Measurements from ENCODE around the gene KIF6.

Gene KIF6

DNA sequence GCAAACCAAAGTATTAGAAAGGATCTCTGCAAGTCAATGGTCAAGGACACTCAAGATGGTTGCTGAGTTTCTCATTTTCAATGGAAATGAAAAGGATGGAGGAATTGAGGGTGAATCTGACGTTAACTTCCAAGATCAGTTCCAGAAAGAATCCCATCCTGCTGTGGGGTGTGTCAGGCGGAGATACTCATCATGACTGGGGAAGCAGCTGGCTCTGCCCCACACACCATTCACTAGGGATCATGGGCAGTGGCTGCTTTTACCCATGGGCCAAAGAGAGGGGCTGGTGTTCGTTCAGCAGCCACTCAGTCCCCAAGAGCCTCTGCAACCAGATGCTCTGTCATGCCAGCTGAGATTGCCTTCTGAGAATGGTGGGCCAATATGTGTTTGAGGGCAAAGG, 300.4 kb downstream of the KIF6 start:
- no peak for DNase-seq

DNA sequence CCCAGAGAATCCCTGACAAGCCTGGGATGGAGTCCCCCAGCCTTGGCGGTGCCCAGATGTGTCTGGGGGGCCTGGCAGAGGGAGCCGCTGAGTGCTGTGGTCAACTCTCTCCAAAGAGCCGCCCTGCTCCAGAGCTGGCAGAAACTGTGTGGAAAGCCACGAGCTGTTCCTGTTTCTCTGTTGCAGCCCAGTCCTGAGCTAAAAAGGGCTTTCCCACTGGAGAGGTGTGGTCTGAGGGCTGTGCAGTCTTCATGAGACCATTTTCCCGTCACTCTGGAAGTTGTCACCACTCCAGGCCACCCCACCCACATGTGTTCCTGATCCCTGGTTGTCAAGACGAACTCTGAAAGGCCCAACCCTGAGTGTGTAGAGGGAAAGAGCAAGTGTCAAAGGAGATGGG, 303.0 kb downstream of the KIF6 start:
- DNase-seq = peak in 2 of 51 donors; percentile 4 to 19

DNA sequence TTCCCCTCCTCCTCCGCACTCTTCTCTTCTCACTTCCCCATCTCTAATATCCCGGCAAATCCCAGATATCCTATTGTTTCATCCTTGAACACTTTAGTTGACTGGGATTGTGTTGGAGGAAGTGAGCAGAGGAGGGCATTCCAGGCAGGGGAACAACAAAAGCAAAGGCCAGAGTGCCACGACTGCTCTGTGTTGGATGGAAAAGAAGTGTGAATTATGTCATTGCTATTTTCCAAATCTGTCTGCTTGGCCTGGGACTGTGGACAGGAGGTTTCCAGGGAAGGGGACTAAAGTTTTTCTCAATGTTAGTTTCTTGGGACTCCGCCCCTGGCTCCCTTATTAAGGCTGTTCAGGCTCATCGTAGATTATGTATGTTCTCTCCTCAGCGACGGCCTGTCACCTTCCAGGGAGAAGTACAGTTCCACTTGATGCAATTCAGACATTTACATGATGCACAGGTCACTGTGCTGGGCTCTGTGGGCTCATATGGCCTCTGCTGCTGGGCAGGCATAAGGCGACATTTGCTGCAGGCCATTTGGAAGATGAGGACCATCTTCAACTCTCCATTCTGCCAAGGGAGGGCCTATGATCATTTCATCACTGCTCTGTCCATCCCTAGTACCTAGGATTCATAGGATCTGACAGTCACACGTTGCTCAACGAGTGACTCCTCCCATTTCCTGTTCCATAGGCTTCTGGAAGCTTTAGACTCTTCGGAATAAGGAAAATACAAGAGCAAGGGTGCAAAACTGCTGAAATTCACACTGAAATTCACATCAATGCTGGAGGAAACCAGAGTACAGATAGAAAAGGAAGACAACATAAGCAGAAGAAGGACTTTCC, 303.6 kb downstream of the KIF6 start:
- DNase-seq = no peak

- DNase-seq = peak in 6 of 51 donors; percentile 14 to 41 (median 34)
Observed at GRCh38 chr6:39420300-39421265, 304.6 kb downstream of the KIF6 start.

DNA sequence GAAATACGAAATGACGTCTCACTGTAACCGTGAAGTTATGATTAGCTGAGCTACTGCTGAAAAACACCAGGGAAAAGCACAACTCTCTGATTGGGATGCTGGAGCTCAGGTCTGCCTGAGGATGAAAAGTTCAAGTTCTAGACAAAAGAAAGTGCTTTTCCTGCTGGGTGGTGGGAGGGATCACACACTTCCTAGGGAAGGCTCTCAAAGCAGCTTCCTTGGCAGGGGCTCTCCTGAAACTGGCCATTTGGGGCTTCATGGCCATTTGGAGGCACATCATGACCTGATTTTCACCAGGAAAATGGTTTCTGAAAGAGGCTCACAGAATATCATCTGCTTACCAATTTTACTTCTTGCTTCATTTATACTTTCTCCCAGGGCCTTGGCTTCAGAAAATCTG, 305.6 kb downstream of the KIF6 start:
- peak in 24 of 51 donors; percentile 8 to 68 (median 36) for DNase-seq

- no peak for DNase-seq
Observed at GRCh38 chr6:39417440-39417839, 307.8 kb downstream of the KIF6 start.

DNA sequence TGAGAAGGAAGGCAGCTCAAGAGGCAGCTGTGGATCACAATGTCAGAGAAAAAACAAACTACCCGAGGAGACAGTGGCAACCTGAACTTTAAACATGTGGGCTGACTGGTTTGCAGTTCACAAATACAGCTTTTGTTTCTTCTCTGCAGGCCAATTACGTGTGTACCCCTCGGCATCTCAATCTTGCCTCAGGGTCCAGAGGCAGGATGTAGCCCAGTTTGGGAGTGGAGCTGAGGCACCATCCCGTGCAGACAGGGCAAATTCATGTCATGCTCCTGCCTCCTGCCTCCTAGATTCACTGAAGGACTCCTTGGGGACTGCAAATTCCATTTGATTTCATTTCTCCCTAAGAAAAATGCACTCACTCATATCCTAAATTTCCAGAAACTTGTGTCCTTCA, 308.5 kb downstream of the KIF6 start:
- DNase-seq = peak in 1 of 51 donors; percentile 12

DNA sequence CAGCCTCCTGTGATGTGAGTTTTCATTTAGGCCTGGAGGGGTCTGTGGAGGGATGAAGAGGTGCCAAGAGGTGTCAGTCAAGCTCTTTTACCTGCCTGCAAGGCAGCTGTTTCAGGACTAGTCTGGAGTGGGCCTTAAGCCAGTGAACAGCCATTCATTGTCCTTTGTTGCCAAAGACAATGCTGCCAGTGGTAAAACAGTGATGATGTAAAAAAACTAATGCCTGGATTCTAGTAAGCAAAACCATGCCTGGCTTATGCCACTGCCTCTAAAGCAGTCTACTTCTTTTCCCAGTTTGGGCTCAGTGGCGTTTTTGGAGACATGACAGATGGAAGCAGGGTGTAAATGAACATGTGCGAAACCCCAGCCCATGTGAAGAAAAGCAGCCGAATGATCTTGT, 309.2 kb downstream of the KIF6 start:
- DNase-seq = no peak

DNA sequence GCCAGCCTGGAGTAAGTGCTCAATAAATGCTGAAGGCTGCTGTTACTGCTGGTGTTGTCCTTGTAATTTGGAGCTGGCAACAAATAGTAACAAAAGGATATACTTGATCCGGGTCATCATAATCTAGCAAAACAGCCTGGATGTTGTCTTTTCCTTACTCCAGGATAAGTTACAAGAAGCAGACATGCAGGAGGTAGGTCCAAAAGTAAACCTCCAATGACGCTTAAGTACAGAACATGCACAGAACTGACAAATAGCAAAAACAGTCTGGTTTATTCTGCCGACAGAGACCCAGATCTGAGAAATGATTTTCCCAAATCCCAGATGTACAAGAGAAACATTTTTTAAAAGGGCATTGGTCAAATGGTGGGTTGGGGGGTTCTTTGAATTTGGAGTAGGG, 309.7 kb downstream of the KIF6 start:
- DNase-seq = no peak

DNA sequence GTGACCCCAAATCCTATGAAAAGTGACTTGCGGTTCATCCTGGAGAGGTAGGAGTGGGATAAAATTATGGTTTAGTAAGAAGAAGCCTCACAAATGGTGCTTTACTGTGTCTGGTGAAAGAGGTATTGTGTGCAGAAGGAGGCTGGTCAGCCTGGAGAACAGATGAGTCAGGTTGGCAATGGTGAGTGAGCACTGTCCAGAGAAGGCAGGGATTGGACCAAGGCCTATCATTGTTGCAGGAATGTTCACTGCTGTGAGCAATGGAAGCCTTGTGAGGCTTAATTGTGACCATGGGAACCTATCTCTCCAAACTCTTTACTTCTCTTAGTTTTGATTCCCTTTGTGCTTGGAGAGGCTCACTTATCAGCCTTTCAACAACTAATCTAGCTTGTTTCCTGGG, 313.7 kb downstream of the KIF6 start:
- DNase-seq = peak in 5 of 51 donors; percentile 12 to 23 (median 17)

GRCh38 chr6:39411001-39411400, 314.2 kb downstream of the KIF6 start:
- no peak for DNase-seq

DNA sequence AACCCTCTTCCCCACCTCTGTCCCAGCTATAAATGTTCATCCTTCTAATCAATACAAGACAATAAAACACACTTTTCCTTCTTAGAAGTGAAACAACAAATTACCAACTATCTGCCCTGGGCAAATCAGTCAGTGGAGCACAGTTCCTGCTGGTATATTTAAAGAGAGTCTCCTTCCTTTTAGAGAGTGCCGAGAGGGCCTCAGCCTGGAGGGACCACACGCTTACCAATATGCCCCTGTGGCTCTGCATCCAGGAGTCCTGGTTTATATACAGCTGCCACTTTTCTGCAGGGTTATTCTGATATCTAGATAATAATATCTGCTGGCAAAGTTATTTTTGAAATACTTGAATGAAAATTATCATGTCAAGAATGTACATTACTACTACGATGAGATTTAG, 315.3 kb downstream of the KIF6 start:
- DNase-seq = no peak

DNA sequence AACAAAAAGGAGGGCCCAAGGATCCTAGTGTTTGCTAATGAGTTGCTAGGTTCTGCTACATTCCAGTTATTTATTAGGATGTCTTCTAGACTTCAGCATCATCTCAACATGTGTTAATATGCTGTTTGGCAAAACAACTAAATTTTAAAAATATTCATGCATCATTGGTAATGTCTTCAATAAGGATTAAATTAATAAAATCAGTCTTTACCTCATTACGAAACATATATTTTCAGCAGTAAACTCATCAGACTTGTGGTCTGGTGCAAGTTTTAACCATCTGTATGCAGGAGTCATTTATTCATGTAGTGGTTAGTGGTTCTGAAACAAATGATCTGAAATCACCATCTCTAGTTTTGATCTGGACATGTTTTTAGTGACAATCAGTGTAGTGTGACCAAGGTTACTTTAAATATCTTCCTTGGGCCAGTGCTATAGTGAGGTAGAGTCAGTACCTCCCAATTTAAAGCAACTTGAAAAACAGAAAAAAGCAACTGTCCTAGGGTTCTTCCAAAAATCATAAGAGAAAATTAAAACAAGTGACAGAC, 317.7 kb downstream of the KIF6 start:
- DNase-seq = no peak

- DNase-seq = no peak
Observed at GRCh38 chr6:39404312-39404711, 320.9 kb downstream of the KIF6 start.

- DNase-seq = no peak
Observed at GRCh38 chr6:39403304-39403703, 321.9 kb downstream of the KIF6 start.

- peak in 25 of 51 donors; percentile 9 to 65 (median 38) for DNase-seq
Observed at GRCh38 chr6:39402239-39402751, 322.9 kb downstream of the KIF6 start.

DNA sequence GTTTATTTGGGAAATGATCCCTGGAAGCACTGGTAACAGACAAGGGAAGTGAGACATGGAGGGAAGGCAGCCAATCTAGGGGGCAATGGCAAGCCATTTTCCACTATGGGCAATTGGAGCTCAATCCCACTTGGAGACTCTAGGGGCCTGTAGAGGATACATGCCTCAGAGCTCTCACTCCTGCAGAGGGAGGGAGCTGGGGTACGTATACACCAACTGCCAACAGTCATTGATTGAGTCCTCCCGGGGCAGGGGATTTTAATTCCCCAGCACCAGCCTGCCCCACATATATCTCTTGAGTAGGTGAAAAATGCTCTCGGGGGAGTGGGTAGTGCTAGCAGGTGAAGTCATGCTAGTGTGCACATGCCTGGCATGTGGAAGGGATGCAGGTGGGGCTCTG, 323.8 kb downstream of the KIF6 start:
- no peak for DNase-seq

GRCh38 chr6:39400026-39400425, 325.2 kb downstream of the KIF6 start:
- DNase-seq = no peak

GRCh38 chr6:39396854-39397253, 328.4 kb downstream of the KIF6 start:
- DNase-seq = no peak

GRCh38 chr6:39393075-39393474, 332.1 kb downstream of the KIF6 start:
- no peak for DNase-seq

- no peak for DNase-seq
Observed at GRCh38 chr6:39391182-39391581, 334.0 kb downstream of the KIF6 start.

DNA sequence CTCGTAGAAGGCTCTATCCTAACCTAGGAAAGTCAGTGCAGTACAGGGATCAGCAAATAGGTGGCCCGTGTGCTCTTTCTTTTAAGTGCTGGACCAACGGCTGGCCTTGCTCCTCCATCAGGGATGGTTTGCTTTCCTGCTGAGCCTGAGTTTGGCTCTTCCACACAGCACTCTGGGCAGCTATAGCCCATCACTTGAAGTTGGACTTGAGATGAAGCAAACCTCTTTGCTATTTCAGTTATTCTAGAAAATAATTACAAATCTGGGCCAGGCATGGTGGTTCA, 335.8 kb downstream of the KIF6 start:
- no peak for DNase-seq
